Activated CD4-positive, alpha-beta T cell treated with anti-CD3 and anti-CD28 coated beads, Interleukin-2, amount 10 ng/mL, durations not matched to agents 7 days and 5 days (primary cell): Measurements from ENCODE around the gene MINDY4. TPM values are rescaled to one million over a fixed set of nuclear protein-coding genes. Genes with fewer than 3 reads are reported as not detected.

ENCODE experiments used
- CTCF ChIA-PET: fragments of 350-600 bp; sonication (Branson Sonifier 250); formaldehyde crosslinking; loops from one replicate; lab custom pipeline; 2021; ENCODE audit warnings: antibody characterized with exemption; lab: Charles Lee
- POLR2A ChIA-PET: fragments of 350-600 bp; sonication (Branson Sonifier 250); formaldehyde crosslinking; loops from one replicate; lab custom pipeline; 2021; ENCODE audit warnings: antibody characterized with exemption; lab: Charles Lee
- DNase-seq: peaks from one replicate; pipeline ENCODE4 v3.0.0-alpha.2; 2020
- H3K27ac Mint-ChIP-seq: one replicate; pipeline ENCODE4 v1.8.0; 2021; ENCODE audit warnings: mild to moderate bottlenecking, moderate library complexity, mixed read lengths
- H3K27me3 Mint-ChIP-seq: one replicate; pipeline ENCODE4 v1.8.0; 2021; ENCODE audit warnings: mixed read lengths
- H3K36me3 Mint-ChIP-seq: one replicate; pipeline ENCODE4 v1.8.0; 2021; ENCODE audit warnings: low read depth, mixed read lengths
- H3K4me1 Mint-ChIP-seq: one replicate; pipeline ENCODE4 v1.8.0; 2021; ENCODE audit warnings: mixed read lengths
- H3K4me3 Mint-ChIP-seq: one replicate; pipeline ENCODE4 v1.8.0; 2021; ENCODE audit warnings: mild to moderate bottlenecking, moderate library complexity, mixed read lengths
- H3K9me3 Mint-ChIP-seq: one replicate; pipeline ENCODE4 v1.8.0; 2021; ENCODE audit warnings: mixed read lengths
- total RNA-seq, 2 experiments: library from RNA; stranded (reverse); gene quantifications; one replicate each; pipeline ENCODE4 v1.2.3, GENCODE V29; 2021

The MINDY4 gene
- total RNA-seq, 2 experiments from 2014 or later = 1.3 to 1.8 TPM

GRCh38 chr7:30848121-30848855 is 77.1 kb downstream of the MINDY4 start:
- ChIA-PET POLR2A (no interaction called here), CTCF (no interaction called here)
- no peak for DNase-seq
- Mint-ChIP-seq H3K4me3 (no peak overlapping the region), H3K9me3 (no peaks in the 10 kb centered on the region), H3K27me3 (no peaks in the 10 kb centered on the region), H3K27ac (no peak overlapping the region), H3K36me3 (no peaks in the 10 kb centered on the region), H3K4me1 (no peaks in the 10 kb centered on the region)

- no peak for DNase-seq
- H3K9me3 Mint-ChIP-seq = no peaks in the 10 kb centered on the region
- POLR2A ChIA-PET = no interaction called here
- no peaks in the 10 kb centered on the region for H3K4me1 Mint-ChIP-seq
- no peak overlapping the region for H3K4me3 Mint-ChIP-seq
- no peaks in the 10 kb centered on the region for H3K36me3 Mint-ChIP-seq
- no peaks in the 10 kb centered on the region for H3K27me3 Mint-ChIP-seq
- peak overlapping the region; percentile 2 for H3K27ac Mint-ChIP-seq
- CTCF ChIA-PET = no interaction called here
Measured at GRCh38 chr7:30849565-30849964, 78.3 kb downstream of the MINDY4 start.

- CTCF ChIA-PET = no interaction called here
- Mint-ChIP-seq H3K27me3 (no peaks in the 10 kb centered on the region), H3K4me1 (no peaks in the 10 kb centered on the region), H3K4me3 (no peak overlapping the region), H3K36me3 (no peaks in the 10 kb centered on the region), H3K27ac (no peak overlapping the region), H3K9me3 (no peaks in the 10 kb centered on the region)
- POLR2A ChIA-PET = no interaction called here
- DNase-seq = no peak
Measured at GRCh38 chr7:30850426-30850825, 79.2 kb downstream of the MINDY4 start.

DNA sequence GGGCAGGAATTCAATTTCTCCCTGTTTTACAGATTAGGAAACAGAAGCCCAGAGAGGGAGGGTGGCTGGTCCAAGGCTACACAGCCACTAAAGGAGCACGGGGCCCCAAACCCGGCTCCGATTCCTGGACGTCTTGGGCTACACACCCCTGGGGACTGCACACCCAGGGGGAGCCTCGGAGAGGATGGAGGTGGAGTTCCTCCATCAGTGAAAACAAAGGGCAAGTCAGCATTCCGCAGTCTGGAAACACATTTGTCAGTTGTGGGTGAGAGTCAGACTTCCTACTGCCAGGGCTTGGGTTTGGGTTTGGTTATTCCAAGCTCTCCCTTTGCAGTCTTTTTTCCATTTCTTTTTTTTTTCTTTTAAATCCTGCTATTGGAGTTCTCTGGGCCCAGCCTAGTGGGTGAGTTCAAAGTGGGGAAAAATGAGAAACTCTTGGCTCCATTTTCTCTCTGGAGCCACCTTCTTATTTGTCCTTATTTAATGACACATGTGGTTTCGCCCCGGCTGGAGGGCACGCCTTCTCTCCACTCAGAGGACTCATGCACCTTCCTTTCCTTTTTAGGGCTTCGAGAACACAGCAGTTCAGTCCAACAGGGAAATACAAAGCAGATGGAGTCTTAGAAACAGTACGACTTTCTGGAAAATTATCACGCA is 80.6 kb downstream of the MINDY4 start:
- no peaks in the 10 kb centered on the region for H3K9me3 Mint-ChIP-seq
- CTCF ChIA-PET = no interaction called here

GRCh38 chr7:30852308-30852684 is 81.1 kb downstream of the MINDY4 start:
- no peak for DNase-seq
- CTCF ChIA-PET = no interaction called here
- POLR2A ChIA-PET = no interaction called here
- no peaks in the 10 kb centered on the region for H3K9me3 Mint-ChIP-seq
- no peak overlapping the region for H3K27ac Mint-ChIP-seq
- no peaks in the 10 kb centered on the region for H3K27me3 Mint-ChIP-seq
- H3K4me1 Mint-ChIP-seq = no peaks in the 10 kb centered on the region
- no peaks in the 10 kb centered on the region for H3K36me3 Mint-ChIP-seq
- H3K4me3 Mint-ChIP-seq = no peak overlapping the region

More for the DNA sequence above, 80.6 kb downstream of the MINDY4 start:
- no peaks in the 10 kb centered on the region for H3K36me3 Mint-ChIP-seq
- H3K27me3 Mint-ChIP-seq = no peaks in the 10 kb centered on the region
- DNase-seq = no peak
- no peaks in the 10 kb centered on the region for H3K4me1 Mint-ChIP-seq
- no peak overlapping the region for H3K27ac Mint-ChIP-seq
- no peak overlapping the region for H3K4me3 Mint-ChIP-seq
- POLR2A ChIA-PET = no interaction called here

DNA sequence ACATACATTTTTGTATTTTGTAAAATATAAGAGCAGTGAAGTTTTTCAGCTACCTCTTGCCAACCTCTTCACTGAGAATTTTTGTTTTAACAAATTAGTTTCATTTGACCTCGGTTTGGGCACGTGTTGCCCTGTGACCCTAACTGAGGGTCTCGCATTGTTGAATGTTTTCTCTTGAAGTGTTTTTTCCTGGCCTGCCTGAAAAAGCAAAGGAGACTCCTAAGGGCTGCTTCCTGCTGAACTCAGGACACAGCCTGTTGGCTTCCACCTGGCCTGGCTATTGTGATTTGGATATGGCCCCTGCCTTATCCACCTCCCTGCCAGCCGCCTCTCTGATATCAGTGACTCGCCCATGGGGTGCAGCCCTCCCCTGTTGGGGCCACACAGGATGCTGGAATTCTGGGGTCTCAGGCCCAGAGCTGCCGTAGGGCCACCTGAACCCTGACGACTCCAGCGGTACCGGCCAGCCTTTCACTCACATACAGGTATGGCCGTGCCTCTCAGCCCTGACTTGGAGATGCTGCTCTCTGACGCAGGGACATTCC is 81.6 kb downstream of the MINDY4 start:
- no peak overlapping the region for H3K4me3 Mint-ChIP-seq
- DNase-seq = no peak
- no peaks in the 10 kb centered on the region for H3K9me3 Mint-ChIP-seq
- no peaks in the 10 kb centered on the region for H3K4me1 Mint-ChIP-seq
- ChIA-PET CTCF (no interaction called here), POLR2A (no interaction called here)
- H3K27ac Mint-ChIP-seq = no peak overlapping the region
- H3K36me3 Mint-ChIP-seq = no peaks in the 10 kb centered on the region
- H3K27me3 Mint-ChIP-seq = no peaks in the 10 kb centered on the region

- CTCF ChIA-PET = interaction anchor here (0.6 to 0.9 kb wide), 3 partner anchors 10 to 109 kb away, joined by 3 read pairs; no protein-coding TSS in a partner anchor
- Mint-ChIP-seq H3K27me3 (no peaks in the 10 kb centered on the region), H3K27ac (no peak overlapping the region), H3K4me3 (no peak overlapping the region), H3K4me1 (no peaks in the 10 kb centered on the region), H3K9me3 (no peaks in the 10 kb centered on the region), H3K36me3 (no peaks in the 10 kb centered on the region)
- no peak for DNase-seq
- POLR2A ChIA-PET = no interaction called here
Measured at GRCh38 chr7:30853576-30853975, 82.4 kb downstream of the MINDY4 start.

DNA sequence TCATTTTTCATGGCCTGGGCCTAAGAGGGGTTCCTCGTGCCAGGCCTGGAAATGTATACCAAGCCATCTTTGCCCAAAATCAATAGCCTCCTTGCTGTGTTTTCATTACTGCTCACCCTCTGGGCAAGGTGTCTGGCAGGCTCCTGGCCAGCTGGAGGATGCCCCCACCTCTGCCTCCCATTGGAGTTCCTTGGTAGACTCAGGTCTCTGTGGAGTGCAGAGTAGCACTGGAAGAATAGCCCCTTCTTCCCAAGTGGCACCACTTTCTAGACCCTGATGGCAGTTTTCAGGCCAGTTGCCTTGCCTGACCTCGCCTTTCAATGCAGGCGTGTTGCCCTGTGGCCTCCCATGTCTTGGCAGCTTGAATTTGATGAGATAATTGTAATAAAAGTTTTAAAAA is 84.7 kb downstream of the MINDY4 start:
- DNase-seq = no peak
- Mint-ChIP-seq H3K9me3 (no peaks in the 10 kb centered on the region), H3K4me1 (no peaks in the 10 kb centered on the region), H3K27me3 (no peaks in the 10 kb centered on the region), H3K36me3 (no peaks in the 10 kb centered on the region), H3K4me3 (no peak overlapping the region), H3K27ac (no peak overlapping the region)
- CTCF ChIA-PET = no interaction called here
- POLR2A ChIA-PET = no interaction called here

DNA sequence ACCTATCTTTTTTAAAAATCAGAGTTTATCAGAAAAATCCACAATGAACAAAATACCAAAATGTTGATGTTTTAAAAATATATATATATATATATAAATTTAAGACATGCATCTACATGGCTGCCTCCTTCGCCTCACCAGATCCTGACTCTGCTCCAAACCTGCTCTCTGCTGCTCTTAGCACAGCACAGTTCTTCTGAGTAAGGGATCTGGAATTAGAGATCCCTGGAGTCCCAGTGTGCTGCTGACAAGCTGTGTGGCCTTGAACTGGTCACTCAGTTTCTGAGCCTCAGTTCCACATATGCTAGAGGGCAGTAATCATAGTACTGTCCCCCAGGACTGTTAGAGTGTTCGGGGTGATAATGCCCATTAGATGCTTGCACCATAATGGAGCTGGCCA is 87.4 kb downstream of the MINDY4 start:
- Mint-ChIP-seq H3K36me3 (no peaks in the 10 kb centered on the region), H3K4me1 (no peaks in the 10 kb centered on the region), H3K27me3 (no peaks in the 10 kb centered on the region), H3K27ac (no peak overlapping the region), H3K9me3 (no peaks in the 10 kb centered on the region), H3K4me3 (no peak overlapping the region)
- CTCF ChIA-PET = interaction anchor here (0.6 kb wide), 1 partner anchor 39 kb away, joined by 3 read pairs; no protein-coding TSS in a partner anchor
- no peak for DNase-seq
- POLR2A ChIA-PET = no interaction called here

GRCh38 chr7:30859202-30859939 is 88.2 kb downstream of the MINDY4 start:
- H3K9me3 Mint-ChIP-seq = no peaks in the 10 kb centered on the region
- no peak overlapping the region for H3K27ac Mint-ChIP-seq
- H3K4me1 Mint-ChIP-seq = no peaks in the 10 kb centered on the region
- H3K27me3 Mint-ChIP-seq = no peaks in the 10 kb centered on the region
- ChIA-PET CTCF (interaction anchor here (0.6 kb wide), 1 partner anchor 40 kb away, joined by 3 read pairs; no protein-coding TSS in a partner anchor), POLR2A (no interaction called here)
- H3K4me3 Mint-ChIP-seq = no peak overlapping the region
- DNase-seq = no peak
- no peaks in the 10 kb centered on the region for H3K36me3 Mint-ChIP-seq

GRCh38 chr7:30859940-30860496 is 88.8 kb downstream of the MINDY4 start:
- no peak overlapping the region for H3K4me3 Mint-ChIP-seq
- H3K36me3 Mint-ChIP-seq = no peaks in the 10 kb centered on the region
- ChIA-PET CTCF (no interaction called here), POLR2A (no interaction called here)
- no peaks in the 10 kb centered on the region for H3K9me3 Mint-ChIP-seq
- no peaks in the 10 kb centered on the region for H3K4me1 Mint-ChIP-seq
- no peaks in the 10 kb centered on the region for H3K27me3 Mint-ChIP-seq
- H3K27ac Mint-ChIP-seq = no peak overlapping the region
- DNase-seq = no peak

- H3K36me3 Mint-ChIP-seq = no peaks in the 10 kb centered on the region
- ChIA-PET CTCF (no interaction called here), POLR2A (no interaction called here)
- DNase-seq = no peak
- H3K27ac Mint-ChIP-seq = no peak overlapping the region
- H3K27me3 Mint-ChIP-seq = no peaks in the 10 kb centered on the region
- H3K4me3 Mint-ChIP-seq = no peak overlapping the region
- no peaks in the 10 kb centered on the region for H3K4me1 Mint-ChIP-seq
- no peaks in the 10 kb centered on the region for H3K9me3 Mint-ChIP-seq
Measured at GRCh38 chr7:30861612-30862011, 90.4 kb downstream of the MINDY4 start.
